ENCODE measurements around the gene CRY2.
"Not testable (repeated sequence)": the region's sequence is repeated elsewhere in the genome, so short reads cannot be mapped to it uniquely, and the experiment has no call there.

CRY2 gene

GRCh38 chr11:45846974-45847910 lies at the start of gene CRY2:
TSS of gene CRY2 (plus strand) at chr11:45847475. CDS start at chr11:45847491, 16 bp downstream.
- peak; percentile 99 for DNase-seq

GRCh38 chr11:45798793-45799441 lies 48.4 kb upstream of the CRY2 start:
- DNase-seq = no peak

GRCh38 chr11:45799562-45799961 lies 47.7 kb upstream of the CRY2 start:
- no peak for DNase-seq

- no peak for DNase-seq
Measured at GRCh38 chr11:45800261-45800660, 47.0 kb upstream of the CRY2 start.

GRCh38 chr11:45801723-45802315 lies 45.5 kb upstream of the CRY2 start:
- DNase-seq = no peak

GRCh38 chr11:45802531-45803317 lies 44.6 kb upstream of the CRY2 start:
- DNase-seq = no peak

GRCh38 chr11:45803971-45804760 lies 43.1 kb upstream of the CRY2 start:
- peak; percentile 72 for DNase-seq

GRCh38 chr11:45804761-45805304 lies 42.4 kb upstream of the CRY2 start, which contains the start of gene SLC35C1:
TSS of gene SLC35C1 (plus strand) at chr11:45805149. CDS start at chr11:45805802, 653 bp downstream.
- peak; percentile 98 for DNase-seq

- no peak for DNase-seq
Measured at GRCh38 chr11:45805305-45806071, 41.8 kb upstream of the CRY2 start.

- DNase-seq = no peak
Measured at GRCh38 chr11:45806072-45806933, 41.0 kb upstream of the CRY2 start.

- no peak for DNase-seq
Measured at GRCh38 chr11:45806937-45807791, 40.1 kb upstream of the CRY2 start.

GRCh38 chr11:45807792-45808238 lies 39.5 kb upstream of the CRY2 start:
- no peak for DNase-seq

GRCh38 chr11:45808427-45808826 lies 38.8 kb upstream of the CRY2 start:
- DNase-seq = not testable (repeated sequence)

GRCh38 chr11:45809456-45810395 lies 37.5 kb upstream of the CRY2 start:
- no peak for DNase-seq

- no peak for DNase-seq
Measured at GRCh38 chr11:45810431-45811108, 36.7 kb upstream of the CRY2 start.

- DNase-seq = no peak
Measured at GRCh38 chr11:45811109-45811435, 36.2 kb upstream of the CRY2 start.

Measured in activated CD4-positive, CD25-positive, alpha-beta regulatory T cell treated with anti-CD3 and anti-CD28 coated beads, Interleukin-2, amount 50 U/mL, for 72 hours (primary cell).